Thyroid gland (tissue), 4 donors: ENCODE results near the gene ZNF772.

ENCODE experiments used
- CTCF ChIP-seq, 6 experiments: fragments of 200-600 bp in 3 of 6; fragments of 450-650 bp in 3 of 6; sonication (generic) in 3 of 6; IDR thresholded peaks; one replicate each; pipeline ENCODE4 v1.5.1; 2016 to 2019; ENCODE audit warnings: antibody characterized with exemption in 6 of 6, mild to moderate bottlenecking in 2 of 6, inconsistent platforms in 1 of 6, moderate library complexity in 1 of 6
- POLR2A ChIP-seq, 2 donors: fragments of 450-650 bp; IDR thresholded peaks; one replicate each; pipeline ENCODE4 v1.6.1; 2017; ENCODE audit warnings: antibody characterized with exemption in 2 of 2, mild to moderate bottlenecking in 2 of 2, moderate library complexity in 1 of 2

GRCh38 chr19:57466489-57466888 lies 10.9 kb downstream of the ZNF772 start:
- TF ChIP-seq CTCF (IDR thresholded peaks at IDR 0.05) (no peak), POLR2A (IDR thresholded peaks at IDR 0.05) (no peak)
